ENCODE results near the gene RBM33.

- TF ChIP-seq CTCF (IDR thresholded peaks at IDR 0.05), result no peak
- TF ChIP-seq POLR2A (IDR thresholded peaks at IDR 0.05), result no peak
Measured at GRCh38 chr7:155745737-155746136, 101.3 kb downstream of the RBM33 start.
